ENCODE data around the gene SPATA32.

DNA sequence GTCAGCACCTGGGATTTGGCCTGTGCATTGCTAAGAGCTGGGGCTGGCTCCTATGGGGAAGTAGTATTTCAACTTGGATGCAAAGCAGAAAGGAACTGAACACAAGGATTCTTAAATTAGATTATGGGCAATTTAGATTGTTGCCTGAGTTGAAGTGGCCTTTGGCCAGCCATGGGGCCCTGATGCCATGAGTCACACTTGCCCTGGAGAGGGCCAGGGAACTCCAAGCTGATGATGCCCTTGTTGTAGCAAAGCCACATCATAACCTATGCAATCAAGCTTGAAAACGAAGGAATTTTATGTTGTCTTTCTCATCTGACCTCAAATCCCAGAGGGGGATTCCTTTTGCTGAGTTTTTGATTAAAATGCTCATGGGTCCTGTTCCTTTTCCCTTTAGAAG, 3.9 kb upstream of the SPATA32 start:
- TF ChIP-seq, protein P1, sequence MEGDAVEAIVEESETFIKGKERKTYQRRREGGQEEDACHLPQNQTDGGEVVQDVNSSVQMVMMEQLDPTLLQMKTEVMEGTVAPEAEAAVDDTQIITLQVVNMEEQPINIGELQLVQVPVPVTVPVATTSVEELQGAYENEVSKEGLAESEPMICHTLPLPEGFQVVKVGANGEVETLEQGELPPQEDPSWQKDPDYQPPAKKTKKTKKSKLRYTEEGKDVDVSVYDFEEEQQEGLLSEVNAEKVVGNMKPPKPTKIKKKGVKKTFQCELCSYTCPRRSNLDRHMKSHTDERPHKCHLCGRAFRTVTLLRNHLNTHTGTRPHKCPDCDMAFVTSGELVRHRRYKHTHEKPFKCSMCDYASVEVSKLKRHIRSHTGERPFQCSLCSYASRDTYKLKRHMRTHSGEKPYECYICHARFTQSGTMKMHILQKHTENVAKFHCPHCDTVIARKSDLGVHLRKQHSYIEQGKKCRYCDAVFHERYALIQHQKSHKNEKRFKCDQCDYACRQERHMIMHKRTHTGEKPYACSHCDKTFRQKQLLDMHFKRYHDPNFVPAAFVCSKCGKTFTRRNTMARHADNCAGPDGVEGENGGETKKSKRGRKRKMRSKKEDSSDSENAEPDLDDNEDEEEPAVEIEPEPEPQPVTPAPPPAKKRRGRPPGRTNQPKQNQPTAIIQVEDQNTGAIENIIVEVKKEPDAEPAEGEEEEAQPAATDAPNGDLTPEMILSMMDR (IDR thresholded peaks at IDR 0.05) = no peak
- TF ChIP-seq POLR2AphosphoS5 (IDR thresholded peaks at IDR 0.05) (no peak), POLR2A (IDR thresholded peaks at IDR 0.05) (no peak)

Data from breast epithelium (tissue), 3 donors.